GM23338 (cell line): ENCODE results near the gene PABPC1L.

ENCODE experiments used
- CREB1 ChIP-seq: fragments of 250-450 bp; sonication (Bioruptor Pico); IDR thresholded peaks from 2 replicates; pipeline ENCODE4 v1.5.0; 2020; ENCODE audit warnings: low read depth, mild to moderate bottlenecking, moderate library complexity
- EZH2 ChIP-seq: fragments of 200-600 bp; sonication (generic); IDR thresholded peaks from one replicate; pipeline ENCODE4 v1.8.0; 2017; ENCODE audit warnings: antibody characterized with exemption, mild to moderate bottlenecking, low read depth; ENCODE audit not compliant: unreplicated experiment
- EZH2phosphoT487 ChIP-seq: fragments of 200-600 bp; sonication (generic); IDR thresholded peaks from one replicate; pipeline ENCODE4 v1.8.1; 2018; ENCODE audit warnings: antibody characterized with exemption; ENCODE audit not compliant: unreplicated experiment
- JUNB ChIP-seq: IDR thresholded peaks from one replicate; pipeline ENCODE4 v1.6.1; 2016; ENCODE audit warnings: antibody characterized with exemption; ENCODE audit not compliant: unreplicated experiment
- POLR2AphosphoS5 ChIP-seq: IDR thresholded peaks from 2 replicates; pipeline ENCODE4 v1.6.1; 2016; ENCODE audit warnings: antibody characterized with exemption, low read depth
- STAT1 ChIP-seq: IDR thresholded peaks from one replicate; pipeline ENCODE4 v1.6.1; 2016; ENCODE audit warnings: antibody characterized with exemption; ENCODE audit not compliant: unreplicated experiment
- ZNF331 ChIP-seq: fragments of 250-450 bp; sonication (Bioruptor Pico); IDR thresholded peaks from 2 replicates; pipeline ENCODE4 v1.5.0; 2020; ENCODE audit warnings: low read depth, mild to moderate bottlenecking, moderate library complexity
- TF ChIP-seq, protein P1 (sequence below), 2 experiments: fragments of 200-600 bp in 1 of 2; sonication (generic) in 1 of 2; conservative IDR thresholded peaks; 2 replicates each; pipeline versions ENCODE4 v1.5.1 to v1.6.1; 2016 to 2017; ENCODE audit warnings: antibody characterized with exemption in 2 of 2, low read depth in 2 of 2, mild to moderate bottlenecking in 2 of 2, moderate library complexity in 1 of 2
- TF ChIP-seq, protein P2 (sequence below): IDR thresholded peaks from one replicate; pipeline ENCODE4 v1.6.1; 2018; ENCODE audit warnings: antibody characterized with exemption; ENCODE audit not compliant: unreplicated experiment
- TF ChIP-seq, protein P3 (sequence below): IDR thresholded peaks from 2 replicates; pipeline ENCODE4 v1.6.1; 2016; ENCODE audit warnings: antibody characterized with exemption

DNA sequence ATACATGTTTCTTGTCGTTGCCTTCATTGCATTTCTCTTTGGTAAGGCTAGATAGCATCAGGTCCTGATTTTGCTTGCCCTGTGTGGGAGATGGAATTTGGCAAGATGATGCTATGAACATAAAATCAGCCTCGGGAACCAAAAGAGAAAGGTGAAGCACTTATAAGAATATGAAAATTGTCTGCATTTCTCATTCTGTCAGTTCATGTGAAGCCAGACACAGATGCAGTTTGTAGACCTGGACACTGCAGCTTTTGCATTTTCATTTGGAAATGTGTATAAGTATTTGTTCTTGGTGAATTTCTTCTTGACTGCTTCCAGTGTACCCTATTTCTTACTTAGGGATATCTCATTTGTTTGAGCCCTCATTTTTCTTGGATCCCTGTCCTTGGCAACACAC, 23.0 kb upstream of the PABPC1L start:
- TF ChIP-seq JUNB (no peak), POLR2AphosphoS5 (no peak), EZH2 (no peak), EZH2phosphoT487 (no peak), CREB1 (CRISPR knock-in tag) (no peak), ZNF331 (CRISPR knock-in tag) (no peak), STAT1 (no peak)
- TF ChIP-seq, protein P1, sequence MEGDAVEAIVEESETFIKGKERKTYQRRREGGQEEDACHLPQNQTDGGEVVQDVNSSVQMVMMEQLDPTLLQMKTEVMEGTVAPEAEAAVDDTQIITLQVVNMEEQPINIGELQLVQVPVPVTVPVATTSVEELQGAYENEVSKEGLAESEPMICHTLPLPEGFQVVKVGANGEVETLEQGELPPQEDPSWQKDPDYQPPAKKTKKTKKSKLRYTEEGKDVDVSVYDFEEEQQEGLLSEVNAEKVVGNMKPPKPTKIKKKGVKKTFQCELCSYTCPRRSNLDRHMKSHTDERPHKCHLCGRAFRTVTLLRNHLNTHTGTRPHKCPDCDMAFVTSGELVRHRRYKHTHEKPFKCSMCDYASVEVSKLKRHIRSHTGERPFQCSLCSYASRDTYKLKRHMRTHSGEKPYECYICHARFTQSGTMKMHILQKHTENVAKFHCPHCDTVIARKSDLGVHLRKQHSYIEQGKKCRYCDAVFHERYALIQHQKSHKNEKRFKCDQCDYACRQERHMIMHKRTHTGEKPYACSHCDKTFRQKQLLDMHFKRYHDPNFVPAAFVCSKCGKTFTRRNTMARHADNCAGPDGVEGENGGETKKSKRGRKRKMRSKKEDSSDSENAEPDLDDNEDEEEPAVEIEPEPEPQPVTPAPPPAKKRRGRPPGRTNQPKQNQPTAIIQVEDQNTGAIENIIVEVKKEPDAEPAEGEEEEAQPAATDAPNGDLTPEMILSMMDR (conservative IDR thresholded peaks at IDR 0.05; ENCODE audit: low read depth in 2 of 2), result no peak
- TF ChIP-seq, protein P2, sequence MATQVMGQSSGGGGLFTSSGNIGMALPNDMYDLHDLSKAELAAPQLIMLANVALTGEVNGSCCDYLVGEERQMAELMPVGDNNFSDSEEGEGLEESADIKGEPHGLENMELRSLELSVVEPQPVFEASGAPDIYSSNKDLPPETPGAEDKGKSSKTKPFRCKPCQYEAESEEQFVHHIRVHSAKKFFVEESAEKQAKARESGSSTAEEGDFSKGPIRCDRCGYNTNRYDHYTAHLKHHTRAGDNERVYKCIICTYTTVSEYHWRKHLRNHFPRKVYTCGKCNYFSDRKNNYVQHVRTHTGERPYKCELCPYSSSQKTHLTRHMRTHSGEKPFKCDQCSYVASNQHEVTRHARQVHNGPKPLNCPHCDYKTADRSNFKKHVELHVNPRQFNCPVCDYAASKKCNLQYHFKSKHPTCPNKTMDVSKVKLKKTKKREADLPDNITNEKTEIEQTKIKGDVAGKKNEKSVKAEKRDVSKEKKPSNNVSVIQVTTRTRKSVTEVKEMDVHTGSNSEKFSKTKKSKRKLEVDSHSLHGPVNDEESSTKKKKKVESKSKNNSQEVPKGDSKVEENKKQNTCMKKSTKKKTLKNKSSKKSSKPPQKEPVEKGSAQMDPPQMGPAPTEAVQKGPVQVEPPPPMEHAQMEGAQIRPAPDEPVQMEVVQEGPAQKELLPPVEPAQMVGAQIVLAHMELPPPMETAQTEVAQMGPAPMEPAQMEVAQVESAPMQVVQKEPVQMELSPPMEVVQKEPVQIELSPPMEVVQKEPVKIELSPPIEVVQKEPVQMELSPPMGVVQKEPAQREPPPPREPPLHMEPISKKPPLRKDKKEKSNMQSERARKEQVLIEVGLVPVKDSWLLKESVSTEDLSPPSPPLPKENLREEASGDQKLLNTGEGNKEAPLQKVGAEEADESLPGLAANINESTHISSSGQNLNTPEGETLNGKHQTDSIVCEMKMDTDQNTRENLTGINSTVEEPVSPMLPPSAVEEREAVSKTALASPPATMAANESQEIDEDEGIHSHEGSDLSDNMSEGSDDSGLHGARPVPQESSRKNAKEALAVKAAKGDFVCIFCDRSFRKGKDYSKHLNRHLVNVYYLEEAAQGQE, result no peak
- TF ChIP-seq, protein P3, sequence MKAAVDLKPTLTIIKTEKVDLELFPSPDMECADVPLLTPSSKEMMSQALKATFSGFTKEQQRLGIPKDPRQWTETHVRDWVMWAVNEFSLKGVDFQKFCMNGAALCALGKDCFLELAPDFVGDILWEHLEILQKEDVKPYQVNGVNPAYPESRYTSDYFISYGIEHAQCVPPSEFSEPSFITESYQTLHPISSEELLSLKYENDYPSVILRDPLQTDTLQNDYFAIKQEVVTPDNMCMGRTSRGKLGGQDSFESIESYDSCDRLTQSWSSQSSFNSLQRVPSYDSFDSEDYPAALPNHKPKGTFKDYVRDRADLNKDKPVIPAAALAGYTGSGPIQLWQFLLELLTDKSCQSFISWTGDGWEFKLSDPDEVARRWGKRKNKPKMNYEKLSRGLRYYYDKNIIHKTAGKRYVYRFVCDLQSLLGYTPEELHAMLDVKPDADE, result no peak
